KOPT-K1 (cell line): Measurements from ENCODE around the gene BOLA2B.
"Not testable (repeated sequence)": the region's sequence is repeated elsewhere in the genome, so short reads cannot be mapped to it uniquely, and the experiment has no call there.

ENCODE experiments used
- H3K27ac ChIP-seq: fragments of 200-600 bp; sonication (generic); 2 replicates; pipeline ENCODE4 v1.5.1; 2016; ENCODE audit warnings: antibody characterized with exemption, mild to moderate bottlenecking, low read depth, low read length; ENCODE audit not compliant: poor library complexity, severe bottlenecking
- H3K36me3 ChIP-seq: fragments of 200-600 bp; sonication (generic); 2 replicates; pipeline ENCODE4 v1.5.1; 2017; ENCODE audit warnings: antibody characterized with exemption, mild to moderate bottlenecking, low read length, moderate library complexity; ENCODE audit not compliant: insufficient read depth
- H3K9me3 ChIP-seq: fragments of 200-600 bp; sonication (generic); 2 replicates; pipeline ENCODE4 v1.5.1; 2017; ENCODE audit warnings: antibody characterized with exemption, low read length, mild to moderate bottlenecking; ENCODE audit not compliant: insufficient read depth, poor library complexity, severe bottlenecking

Gene BOLA2B

DNA sequence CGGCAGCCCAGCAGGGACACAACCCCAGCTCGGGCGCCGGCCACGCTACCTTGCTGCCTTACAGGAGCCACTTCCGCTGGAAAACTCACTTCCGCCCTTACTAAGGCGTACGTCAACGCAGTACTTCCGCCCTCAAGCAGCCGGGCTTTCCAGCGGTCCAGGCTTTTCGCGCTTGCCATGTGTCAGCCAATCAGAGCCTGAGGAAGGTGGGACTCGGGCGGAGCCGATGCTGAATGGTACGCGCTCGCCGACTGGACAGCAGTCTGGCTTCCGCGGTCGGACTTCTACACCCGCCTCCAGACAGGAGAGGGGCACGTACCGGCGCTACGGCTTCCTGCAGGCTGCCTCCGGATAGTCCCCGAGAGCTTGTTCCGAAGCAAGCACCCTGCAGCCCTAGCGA is at the start of gene BOLA2B, which contains the start of gene SLX1A:
BOLA2B (minus strand) TSS at position 52 of the 400 bp plus-strand sequence. CDS start 71 bp downstream, outside the sequence.
SLX1A (plus strand) TSS at position 261 of the 400 bp plus-strand sequence. CDS start 210 bp downstream, outside the sequence.
- H3K36me3 ChIP-seq, H3K9me3 ChIP-seq: not testable (repeated sequence)
- H3K27ac ChIP-seq = peak within 1 kb of the TSS; percentile 18

DNA sequence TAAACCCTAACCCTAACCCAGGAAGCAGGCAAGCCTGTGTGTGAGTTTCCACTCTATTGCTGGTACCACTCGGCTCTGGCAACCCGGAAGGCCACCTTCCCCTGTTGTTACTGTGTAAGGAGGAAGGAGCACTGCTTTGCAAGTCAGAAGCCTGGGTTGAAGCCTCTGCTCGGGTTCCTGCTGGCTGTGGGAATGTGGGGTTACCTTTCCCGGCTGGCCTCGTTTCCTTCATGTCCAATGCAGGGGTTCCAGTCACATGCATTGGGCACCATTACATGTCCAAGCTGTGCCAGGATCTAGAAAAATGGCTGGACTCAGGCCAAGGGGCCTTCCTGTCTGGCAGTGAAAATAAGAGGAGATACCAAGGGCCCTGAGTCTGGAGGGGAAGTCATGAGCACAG is 23.6 kb upstream of the BOLA2B start:
- not testable (repeated sequence) for H3K36me3 ChIP-seq, H3K9me3 ChIP-seq, H3K27ac ChIP-seq

DNA sequence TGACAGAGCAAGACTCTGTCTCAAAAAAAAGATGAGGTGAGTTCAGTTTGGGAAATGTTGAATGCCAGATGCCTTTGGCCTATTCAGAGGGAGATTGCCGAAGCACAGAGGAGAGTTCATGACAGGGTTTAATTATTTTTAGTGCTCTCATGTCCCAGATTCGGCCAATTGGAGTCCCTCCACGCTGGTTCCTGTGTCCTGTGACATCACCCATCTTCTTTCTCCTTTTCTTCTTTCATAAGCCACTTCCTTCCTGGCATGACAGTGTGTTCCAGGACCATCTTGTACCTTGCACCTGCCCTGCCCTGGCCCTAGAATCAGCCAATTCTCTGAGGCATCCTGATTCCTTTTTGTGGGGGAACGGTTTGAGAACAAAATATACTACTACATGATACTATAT is 17.9 kb upstream of the BOLA2B start:
- H3K27ac ChIP-seq, H3K9me3 ChIP-seq, H3K36me3 ChIP-seq: not testable (repeated sequence)

DNA sequence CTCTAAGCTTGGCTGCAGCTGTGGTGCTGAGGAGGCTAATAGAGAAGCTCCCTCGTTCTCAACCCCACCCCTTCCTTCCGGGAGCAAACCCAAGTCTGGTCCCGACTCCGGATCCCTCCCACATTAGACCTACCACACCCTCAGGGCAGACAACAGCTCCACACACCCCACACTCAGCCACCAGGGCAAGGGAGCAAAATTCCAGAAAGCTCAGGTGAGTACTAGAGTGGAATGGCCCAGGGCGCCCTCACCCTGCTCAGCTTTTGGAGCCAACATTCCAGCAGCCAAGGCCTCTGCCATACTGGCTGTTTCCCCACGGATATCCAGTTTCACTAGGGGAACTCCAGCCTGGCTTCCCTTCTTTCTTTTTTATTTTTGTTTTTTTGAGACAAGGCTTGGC is 15.6 kb upstream of the BOLA2B start:
- not testable (repeated sequence) for H3K9me3 ChIP-seq, H3K36me3 ChIP-seq, H3K27ac ChIP-seq

DNA sequence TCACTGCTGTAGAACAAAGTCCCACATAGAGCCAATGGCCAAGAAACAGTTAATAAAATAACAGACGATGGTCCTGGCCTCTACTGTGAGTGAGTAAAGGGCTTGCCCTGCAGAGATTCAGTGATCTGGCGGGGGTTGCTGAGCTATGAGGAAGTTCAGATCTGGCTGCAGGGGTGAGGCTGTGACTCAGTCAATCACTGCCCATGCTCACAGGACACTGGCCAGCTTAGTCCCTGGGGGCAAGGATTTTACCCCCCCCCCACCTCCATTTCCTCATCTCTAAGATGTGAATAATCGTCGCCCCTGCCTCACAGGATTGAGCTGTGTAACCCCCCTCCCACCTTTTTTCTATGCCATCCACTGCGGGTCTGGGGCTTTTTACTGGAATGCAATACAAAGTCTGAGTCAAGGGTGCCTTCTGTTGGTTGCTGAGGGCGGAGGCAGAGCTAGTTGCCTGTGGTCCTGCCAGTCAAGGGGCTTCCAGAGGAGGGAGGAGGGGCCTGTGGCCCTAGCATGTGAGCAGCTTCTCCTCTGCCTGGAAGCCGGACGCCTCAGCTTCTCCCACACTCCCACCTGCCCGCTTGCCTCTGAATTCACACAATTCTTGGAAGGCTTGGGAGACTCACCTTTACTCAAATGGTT is 13.7 kb upstream of the BOLA2B start:
- H3K36me3 ChIP-seq, H3K27ac ChIP-seq, H3K9me3 ChIP-seq: not testable (repeated sequence)

DNA sequence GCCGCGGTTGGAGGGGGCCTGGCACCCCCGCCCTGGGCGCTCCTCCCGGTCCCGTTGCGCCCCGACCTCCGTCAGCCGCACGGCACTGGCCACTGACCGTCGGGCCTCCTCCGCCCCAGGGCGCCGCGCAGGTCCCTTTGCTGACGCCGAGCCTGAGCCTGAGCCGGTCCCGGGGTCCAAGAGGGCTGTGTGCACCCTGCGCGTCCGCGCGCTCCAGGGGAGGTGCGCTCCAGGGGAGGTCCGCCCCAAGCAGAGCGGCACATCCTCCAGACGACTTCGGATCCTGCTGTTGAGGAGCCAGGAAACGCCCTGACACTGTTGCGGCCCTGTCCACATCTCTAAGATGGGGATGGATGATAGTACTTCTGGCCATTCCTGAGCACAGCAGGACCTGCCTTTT is 12.8 kb upstream of the BOLA2B start:
- not testable (repeated sequence) for H3K27ac ChIP-seq, H3K9me3 ChIP-seq, H3K36me3 ChIP-seq

DNA sequence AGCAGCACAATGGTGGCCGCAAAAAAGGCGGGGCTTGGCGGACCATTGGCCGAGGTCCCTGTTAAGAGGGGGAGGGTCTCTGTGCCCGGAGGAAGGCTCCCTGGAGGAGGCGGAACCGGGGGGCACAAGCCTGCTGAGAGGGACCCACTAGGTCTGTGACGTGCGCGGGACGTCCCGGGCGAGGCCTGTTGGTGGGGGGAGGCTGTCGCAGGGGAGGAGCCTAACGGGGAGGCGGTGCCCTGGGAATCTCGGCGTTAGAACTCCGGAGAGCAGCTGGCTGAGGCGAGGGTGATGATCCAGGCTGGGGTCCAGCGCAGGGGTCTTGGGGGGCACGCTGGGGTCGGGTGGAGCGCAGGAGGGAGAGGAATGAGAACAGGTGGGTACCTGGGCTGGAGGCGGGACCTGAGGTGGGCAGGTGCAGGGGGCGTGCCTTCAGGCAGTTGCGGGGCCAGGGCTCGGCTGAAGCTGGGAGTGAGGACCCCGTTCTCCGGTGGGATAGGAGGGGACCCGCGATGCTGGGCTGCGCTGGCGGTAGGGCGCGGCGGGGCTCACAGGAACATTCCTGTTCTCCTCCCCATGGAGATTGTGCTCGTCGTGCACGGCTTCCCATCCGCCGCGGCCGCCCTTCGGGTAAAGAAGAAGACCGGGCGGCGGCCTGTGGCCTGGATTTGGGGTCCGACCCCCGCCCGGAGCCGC is 12.2 kb upstream of the BOLA2B start:
- H3K9me3 ChIP-seq, H3K36me3 ChIP-seq, H3K27ac ChIP-seq: not testable (repeated sequence)

DNA sequence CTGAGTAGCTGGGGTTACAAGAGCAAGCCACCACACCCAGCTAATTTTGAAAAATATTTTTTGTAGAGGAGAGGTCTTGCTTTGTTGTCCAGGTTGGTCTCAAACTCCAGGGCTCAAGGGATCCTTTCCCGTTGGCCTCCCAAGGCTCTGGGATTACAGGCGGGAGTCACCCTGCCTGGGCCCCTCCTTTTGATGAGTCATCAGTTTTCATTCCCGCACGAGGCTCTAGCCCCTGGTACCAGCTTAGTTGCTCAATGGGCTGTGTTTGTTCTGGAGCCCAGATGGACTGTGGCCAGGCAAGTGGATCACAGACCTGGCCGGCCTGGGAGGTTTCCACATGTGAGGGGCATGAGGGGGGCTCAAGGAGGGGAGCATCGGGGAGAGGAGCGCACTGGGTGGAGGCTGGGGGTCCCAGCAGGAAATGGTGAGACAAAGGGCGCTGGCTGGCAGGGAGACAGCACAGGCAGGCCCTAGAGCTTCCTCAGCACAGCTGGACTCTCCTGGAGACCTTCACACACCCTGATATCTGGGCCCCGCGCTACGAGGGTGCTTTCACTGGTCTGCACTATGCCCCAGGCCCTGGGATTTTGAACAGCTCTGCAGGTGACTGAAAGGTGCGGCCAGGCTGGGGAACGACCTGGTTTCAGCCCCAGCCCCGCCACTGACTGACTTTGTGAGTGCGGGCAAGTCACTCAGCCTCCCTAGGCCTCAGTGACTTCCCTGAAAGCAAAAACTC is 6.3 kb upstream of the BOLA2B start:
- H3K27ac ChIP-seq, H3K9me3 ChIP-seq, H3K36me3 ChIP-seq: not testable (repeated sequence)

DNA sequence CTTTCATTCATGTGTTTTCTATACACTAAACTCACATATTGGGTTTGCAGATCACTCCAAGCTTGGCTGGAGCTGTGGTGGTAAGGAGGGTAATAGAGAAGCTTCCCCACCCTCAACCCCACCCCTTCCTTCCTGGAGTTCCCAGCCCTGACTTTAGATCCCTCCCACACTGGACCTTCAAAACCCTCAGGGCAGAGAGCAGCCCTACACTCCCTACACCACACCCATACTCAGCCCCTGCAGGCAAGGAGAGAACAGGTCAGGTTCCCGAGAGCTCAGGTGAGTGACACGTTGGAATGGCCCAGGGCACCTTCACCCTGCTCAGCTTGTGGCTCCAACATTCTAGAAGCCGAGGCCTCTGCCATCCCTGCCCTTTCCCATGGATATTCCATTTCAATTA is 5.6 kb upstream of the BOLA2B start, which contains the start of gene SULT1A3:
SULT1A3 (plus strand) TSS at position 207 of the 400 bp plus-strand sequence. CDS start 1,474 bp downstream, outside the sequence.
- H3K36me3 ChIP-seq, H3K27ac ChIP-seq, H3K9me3 ChIP-seq: not testable (repeated sequence)

DNA sequence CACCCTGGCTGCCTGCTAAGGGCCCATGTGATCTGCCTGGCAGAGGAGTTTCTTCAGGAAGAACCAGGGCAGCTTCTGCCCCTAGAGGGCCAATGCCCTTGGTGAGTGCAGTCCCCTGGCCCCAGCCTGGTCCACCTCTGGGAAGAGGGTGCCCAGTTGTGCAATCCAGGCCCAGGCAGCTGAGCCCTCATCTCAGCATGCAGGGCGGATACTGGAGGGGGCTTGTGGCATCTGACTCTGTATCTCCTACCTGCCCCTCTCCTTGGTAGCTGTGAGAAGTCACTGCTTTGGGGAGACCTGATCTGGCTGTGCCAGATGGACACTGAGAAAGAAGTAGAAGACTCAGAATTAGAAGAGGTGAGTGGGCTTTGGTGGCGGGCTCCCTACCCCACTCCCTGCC is 3.5 kb upstream of the BOLA2B start:
- H3K27ac ChIP-seq, H3K36me3 ChIP-seq, H3K9me3 ChIP-seq: not testable (repeated sequence)

DNA sequence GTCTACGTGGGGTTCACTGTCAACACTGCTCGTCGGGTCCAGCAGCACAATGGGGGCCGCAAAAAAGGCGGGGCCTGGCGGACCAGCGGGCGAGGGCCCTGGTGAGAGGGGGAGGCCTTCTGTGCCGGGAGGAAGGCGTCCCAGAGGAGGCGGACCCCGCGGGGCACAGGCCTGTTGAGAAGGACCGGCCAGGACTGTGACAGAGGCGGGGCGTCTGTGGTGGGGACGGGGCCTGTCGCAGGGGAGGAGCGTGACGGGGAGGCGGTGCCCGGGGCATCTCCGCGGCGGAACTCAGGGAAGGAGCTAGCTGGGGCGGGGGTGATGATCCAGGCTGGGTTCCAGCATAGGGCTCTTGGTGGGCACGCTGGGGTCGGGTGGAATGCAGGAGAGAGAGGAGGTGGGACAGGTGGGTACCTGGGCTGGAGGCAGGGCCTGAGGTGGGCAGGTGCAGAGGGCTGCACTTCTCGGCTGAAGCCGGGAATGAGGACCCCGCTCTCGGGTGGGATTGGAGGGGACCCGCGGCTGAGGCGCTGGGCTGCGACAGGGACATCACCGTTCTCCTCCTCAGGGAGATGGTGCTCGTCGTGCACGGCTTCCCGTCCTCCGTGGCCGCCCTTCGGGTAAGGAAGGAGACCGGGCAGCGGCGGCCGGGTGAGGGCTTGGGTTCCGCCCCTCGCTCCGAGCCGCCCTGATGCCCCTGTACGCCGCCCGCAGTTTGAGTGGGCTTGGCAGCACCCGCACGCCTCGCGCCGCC is 883 bp upstream of the BOLA2B start:
- H3K27ac ChIP-seq = peak overlapping the region; percentile 18
- H3K36me3 ChIP-seq, H3K9me3 ChIP-seq: not testable (repeated sequence)

DNA sequence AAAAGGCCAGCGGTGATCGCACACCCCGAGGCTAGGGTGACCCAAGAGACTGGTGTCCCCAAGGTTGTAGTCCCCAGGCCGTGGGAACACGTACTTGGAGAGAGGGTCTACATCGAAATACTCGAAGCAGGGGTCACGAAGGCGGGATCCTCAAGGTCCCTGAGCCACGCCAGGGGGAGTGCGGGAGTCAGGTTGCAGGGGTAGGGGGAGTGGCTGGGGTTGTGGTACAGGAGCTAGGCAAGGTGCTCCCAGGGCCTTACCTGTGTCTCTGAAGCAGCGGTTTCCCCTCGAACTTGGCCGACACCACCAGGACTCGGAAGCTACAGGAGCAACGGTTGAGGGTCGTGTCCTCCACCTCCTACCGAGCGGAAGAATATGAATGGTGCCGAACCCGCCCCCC is 368 bp downstream of the BOLA2B start:
- H3K36me3 ChIP-seq, H3K27ac ChIP-seq, H3K9me3 ChIP-seq: not testable (repeated sequence)

DNA sequence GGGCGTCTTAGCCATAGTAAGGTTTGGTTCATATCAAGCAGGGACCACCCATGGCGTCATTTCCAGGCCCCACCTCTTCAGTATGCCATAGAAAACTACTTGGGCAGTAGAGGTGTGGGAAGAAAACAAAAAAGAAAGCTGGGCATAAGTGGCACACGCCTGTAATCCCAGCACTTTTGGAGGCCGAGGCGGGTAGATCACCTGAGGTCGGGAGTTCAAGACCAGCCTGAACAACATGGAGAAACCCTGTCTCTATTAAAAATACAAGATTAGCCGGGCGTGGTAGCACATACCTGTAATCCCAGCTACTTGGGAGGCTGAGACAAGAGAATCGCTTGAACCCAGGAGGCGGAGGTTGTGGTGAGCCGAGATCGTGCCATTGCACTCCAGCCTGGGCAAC is 2.3 kb downstream of the BOLA2B start:
- not testable (repeated sequence) for H3K27ac ChIP-seq, H3K9me3 ChIP-seq
- H3K36me3 ChIP-seq = peaks cover 23% of the 10 kb centered on the region

DNA sequence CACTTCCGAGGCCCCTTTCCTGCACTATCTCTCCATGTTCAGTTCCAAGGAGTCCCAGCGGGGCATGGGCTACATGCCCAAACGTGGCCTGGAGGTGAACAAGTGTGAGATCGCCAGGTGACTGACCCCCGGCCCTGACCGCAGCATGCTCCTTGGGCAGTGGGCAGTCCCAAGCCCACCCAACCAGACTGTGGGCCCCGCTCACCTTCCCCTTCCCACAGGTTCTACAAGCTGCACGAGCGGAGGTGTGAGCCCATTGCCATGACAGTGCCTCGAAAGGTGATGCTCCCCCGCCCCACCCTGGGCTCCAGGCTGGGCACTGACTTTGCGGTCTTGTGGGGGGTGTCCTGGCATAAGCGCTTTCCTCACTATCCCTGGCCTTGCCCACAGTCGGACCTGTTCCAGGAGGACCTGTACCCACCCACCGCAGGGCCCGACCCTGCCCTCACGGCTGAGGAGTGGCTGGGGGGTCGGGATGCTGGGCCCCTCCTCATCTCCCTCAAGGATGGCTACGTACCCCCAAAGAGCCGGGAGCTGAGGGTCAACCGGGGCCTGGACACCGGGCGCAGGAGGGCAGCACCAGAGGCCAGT is 5.4 kb downstream of the BOLA2B start:
- Histone ChIP-seq H3K9me3 (no peaks in the 10 kb centered on the region), H3K36me3 (peaks cover 34% of the 10 kb centered on the region), H3K27ac (peak overlapping the region; percentile 99)

DNA sequence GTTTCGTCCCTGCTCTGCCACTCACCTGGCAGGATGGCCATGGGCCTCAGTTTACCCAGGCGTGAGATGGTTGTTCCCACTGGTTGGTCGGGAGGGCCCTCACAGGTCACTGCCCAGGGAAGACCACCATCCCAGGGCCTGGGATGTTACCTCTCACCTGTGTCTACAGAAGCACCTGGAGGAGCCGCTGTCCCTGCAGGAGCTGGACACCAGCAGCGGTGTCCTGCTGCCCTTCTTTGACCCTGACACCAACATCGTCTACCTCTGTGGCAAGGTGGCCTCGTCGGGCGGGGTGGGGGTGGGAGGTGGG is 6.0 kb downstream of the BOLA2B start:
- H3K36me3 ChIP-seq = peaks cover 34% of the 10 kb centered on the region
- H3K27ac ChIP-seq = peak overlapping the region; percentile 99
- no peaks in the 10 kb centered on the region for H3K9me3 ChIP-seq
